HG02798 (cell line): ENCODE results near the gene ANKRD39.
"Not testable (repeated sequence)": the region's sequence is repeated elsewhere in the genome, so short reads cannot be mapped to it uniquely, and the experiment has no call there.

Source experiments
- ATAC-seq: cut with Tn5 transposase; IDR thresholded peaks from one replicate; pipeline ENCODE4 v1.9.1; 2021; ENCODE audit warnings: mild to moderate bottlenecking; ENCODE audit not compliant: unreplicated experiment, poor library complexity

The ANKRD39 gene

DNA sequence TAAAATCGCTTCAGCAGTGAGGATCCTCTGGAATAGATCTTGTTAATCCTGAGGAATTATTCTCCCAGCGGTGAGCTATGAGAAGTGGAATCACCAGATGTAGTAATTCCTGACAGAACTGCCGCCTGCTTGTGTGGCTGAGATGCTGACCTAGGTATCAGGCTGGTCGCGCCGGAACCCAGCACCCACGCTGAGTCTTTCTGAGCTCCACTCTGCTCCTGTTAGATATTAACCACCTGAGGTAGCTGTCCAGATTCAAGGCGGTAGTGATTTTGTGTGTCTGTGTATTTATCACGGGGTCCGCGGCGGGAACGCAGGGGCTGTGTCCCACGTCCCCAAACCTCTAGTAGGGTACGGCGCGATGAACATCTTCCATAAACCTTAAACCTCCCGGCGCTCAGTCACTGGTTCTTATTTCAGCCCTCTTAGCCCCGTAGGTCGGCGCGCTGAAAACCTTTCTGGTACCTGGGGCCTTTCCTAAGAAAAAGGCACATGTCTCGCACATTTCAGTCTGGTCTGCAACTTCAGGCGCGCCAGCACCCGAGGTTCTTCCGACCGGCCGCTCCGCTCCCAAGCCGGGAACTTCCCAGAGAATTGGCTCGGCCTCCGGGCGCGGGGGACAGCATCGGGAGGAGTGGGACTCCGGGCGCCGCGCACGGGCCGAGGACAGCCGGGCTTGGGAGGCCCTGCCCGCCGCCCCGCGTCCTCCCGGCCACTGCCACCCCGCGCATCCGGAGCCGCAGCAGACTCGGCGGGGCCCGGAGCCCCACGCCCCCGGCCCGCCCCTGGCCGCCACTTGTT lies 42.3 kb downstream of the ANKRD39 start:
- no peak for ATAC-seq

DNA sequence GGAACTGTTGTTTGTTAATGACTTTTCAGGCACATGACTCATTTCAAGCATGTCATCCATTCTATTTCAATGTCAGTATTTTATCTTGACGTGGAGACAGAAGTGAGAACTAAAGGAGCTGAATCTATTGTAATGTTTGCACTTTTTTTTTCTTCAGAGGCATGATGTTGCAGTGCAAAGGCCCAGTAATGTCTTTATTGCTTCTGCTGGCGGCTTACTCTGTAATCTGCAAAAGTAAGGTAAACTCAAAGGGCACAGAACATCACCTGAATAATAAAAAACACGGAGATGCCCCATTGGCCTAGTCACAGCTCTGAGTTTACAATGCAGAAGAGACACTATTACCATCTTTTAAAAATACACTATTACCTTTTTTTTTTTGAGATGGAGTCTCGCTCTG lies 44.2 kb downstream of the ANKRD39 start:
- no peak for ATAC-seq

DNA sequence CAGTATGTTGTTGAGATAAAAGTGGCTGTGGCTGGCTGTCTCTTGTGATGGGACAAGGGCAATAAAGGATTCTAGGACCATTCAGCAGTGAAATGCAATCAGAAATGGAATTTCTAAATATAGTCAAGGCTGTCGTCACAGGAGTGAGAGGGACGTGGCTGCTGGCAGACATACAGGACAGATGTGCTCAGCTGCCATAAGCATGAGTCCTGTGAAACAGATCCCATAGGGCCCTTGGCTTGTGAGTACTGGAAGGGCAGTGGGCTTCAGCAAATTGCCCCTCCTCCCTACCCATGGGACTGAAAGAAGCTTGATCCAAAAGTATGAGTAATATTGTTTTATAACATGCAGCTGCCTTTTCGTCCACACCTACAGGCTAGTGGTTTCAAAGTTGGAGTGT lies 45.9 kb downstream of the ANKRD39 start:
- ATAC-seq = no peak

DNA sequence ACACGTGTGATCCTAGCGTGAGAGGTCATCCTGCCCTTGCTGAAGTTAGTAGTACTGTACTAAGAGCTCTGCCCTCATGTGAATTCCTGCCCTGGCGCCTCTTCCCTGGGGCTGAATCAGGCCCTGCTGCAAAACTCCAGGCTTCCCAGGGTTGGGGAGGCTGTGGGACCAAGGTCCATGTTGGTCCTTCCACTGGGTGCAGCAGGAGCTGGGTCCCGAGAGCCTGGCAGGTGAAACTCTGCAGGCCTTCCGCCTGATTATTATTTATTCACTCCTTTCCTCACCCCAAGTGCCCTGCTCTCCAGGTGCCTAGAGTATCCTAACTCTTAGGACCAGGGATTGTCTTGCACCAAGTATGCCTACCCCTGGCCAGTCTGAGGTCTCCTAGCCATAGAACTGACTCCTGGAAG lies 47.0 kb downstream of the ANKRD39 start:
- ATAC-seq = no peak

DNA sequence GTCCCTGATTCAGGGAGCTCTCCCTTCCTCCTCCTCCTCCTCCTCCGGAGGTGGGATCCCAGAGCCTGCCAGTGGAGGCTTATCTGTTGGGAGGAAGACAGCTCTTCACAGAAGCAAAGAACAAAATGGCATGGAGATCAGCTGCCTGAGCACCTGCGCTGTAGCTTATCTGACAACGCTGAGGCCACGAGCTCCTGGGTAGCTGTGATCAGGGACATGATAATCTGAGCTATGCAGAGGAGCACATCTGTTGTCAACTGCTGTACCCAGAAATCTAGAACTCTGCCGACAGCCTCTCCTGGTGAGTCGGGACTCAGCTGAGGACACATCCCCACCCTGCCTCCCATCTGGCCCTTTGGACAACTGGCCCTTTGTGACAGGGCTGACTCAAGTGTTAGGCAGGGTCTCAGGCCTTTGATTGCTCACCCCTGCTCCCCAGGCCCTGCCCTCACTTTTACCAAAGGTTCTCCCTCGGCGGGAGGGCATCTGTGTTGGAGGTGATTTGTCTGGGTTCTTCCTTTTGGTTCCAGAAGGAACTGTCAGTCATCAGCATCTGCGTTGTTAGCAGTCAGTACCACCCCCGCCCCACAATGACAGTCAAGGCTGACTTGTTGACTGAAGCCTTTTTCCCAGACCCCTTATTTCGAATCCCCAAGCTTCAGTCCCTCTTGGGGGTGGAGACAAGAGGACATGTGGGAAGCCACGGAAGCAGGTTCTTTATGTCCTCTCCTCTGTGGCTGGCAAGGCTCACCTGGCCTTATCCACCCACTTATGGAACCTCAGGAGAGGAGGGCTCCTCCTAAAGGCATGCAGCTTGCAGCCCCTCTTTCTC lies 47.6 kb downstream of the ANKRD39 start:
- no peak for ATAC-seq

DNA sequence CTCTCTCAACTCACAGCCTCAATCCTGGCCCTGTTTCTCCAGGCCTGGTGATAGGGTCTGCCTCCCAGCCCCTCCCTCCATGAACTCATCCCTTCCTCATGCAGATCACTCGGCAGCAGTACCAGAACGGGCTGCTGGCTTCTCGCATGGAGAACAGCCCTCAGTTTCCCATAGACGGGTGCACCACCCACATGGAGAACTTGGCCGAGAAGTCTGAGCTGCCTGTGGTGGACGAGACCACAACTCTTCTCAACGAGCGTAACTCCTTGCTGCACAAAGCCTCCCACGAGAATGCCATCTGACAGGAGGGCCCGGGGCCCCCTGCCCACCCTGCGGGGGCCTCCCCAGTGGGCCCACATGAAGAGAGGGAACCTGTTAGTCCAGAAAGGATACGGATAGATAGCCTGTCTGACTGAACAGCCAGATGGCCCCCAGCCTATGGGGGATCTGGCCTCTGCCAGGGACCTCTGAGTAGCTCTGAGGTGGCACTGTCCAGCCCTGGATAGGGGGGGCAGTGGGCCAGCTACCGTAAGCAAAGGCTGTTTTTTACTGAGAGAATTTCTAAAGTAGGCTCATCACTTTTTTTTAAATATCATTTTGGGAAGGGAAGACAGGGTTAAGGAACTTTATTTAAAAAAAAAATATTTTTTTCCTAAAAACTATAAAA lies 48.5 kb downstream of the ANKRD39 start:
- ATAC-seq = no peak

DNA sequence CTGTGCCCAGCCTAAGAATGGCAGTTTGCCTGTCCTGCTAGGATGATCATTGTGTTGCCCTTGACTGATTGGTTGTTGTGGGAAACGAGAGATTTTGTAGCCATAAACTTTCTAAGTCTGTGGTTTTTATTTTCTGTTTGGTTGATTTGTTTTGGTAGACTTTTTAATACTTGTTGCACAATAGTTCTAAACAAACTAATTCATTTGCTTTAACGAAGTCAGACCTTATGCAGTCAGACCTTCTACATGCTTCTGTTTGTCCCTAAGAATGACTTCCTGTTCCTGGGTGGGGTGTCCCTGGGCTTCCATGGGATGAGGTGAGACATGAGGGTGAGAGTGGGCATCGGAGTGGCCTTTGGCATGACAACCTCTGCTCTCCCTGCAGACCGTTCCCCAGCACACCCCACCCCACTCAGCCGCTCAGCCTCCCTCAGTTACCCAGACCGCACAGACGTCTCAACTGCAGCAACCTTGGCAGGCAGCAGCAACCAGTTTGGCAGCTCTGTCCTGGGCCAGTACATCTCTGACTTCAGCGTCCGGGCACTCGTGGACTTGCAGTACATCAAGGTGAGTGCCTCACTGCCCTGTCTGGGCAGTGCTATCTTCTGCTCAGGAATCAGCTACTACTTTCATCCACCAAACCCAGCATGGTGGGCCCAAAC lies 49.5 kb downstream of the ANKRD39 start:
- no peak for ATAC-seq

DNA sequence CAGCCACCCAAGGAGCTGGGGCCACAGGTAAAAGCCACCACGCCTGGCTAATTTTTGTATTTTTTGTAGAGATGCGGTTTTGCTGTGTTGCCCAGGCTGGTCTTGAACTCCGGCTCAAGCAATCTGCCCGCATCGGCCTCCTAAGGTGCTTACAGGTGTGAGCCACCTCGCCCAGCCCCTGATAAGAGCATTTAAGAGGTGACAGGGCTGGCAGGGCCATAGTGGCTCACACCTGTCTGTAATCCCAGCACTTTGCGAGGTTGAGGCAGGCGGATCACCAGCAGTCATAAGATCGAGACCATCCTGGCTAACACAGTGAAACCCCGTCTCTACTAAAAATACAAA lies 50.7 kb downstream of the ANKRD39 start:
- no peak for ATAC-seq

DNA sequence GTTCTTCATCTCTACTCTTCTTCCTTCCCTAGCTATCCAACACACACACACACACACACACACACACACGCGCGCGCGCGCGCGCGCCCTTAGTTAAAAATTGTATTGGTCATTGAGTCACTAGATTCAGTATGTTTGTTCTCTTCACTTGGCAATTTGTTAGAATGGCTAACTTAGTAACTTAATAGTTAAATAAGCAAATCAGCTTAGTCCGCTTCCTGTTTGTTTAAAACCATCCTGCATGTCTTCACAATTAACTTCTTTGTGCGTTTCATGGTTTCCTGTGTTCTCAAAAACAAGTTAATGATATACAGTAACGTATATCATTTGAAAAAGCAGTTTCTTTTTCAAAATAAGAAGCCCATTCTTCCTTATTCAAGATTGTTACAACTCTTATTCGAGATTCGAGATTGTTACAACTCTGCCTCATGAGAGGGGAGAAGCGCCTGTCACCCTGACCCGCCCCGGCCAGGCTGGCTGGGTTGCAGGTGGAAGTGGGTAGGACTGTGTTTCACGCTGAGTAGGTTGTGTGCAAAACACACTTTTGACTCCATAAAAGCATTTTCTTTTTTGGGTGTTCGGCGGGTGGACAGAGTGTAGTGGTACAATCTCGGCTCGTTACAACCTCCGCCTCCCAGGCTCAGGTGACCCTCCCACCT lies 51.2 kb downstream of the ANKRD39 start:
- ATAC-seq = peak; percentile 56

DNA sequence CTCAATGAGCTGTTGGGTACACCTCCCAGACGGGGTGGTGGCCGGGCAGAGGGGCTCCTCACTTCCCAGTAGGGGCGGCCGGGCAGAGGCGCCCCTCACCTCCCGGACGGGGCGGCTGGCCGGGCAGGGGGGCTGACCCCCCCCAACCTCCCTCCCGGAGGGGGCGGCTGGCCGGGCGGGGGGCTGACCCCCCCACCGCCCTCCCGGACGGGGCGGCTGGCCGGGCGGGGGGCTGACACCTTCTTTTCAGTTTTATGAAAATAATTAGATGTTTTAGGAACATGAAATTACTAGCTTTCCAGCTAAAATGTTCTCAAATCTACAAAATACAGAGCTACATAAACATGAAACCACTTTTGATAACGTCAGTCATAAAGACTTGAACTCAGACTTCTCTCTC lies 51.9 kb downstream of the ANKRD39 start:
- ATAC-seq = not testable (repeated sequence)

DNA sequence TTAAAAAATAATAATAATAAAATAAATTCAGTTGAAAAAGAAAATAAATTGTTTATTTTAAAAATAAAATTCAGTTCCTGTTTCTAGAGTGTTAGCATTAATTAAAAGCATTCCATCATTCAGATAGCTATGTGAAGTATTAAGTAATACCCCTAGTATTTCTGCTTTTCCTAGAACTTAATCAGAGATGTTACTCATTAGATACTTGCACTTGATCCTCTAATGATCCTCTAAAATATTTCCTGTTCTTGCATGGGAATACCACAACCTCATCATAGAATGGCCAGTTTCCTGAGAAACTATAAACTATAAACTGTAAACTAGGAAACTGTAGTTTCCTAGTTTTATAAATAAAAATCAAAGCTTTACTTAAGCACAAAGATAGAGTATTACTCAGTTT lies 52.8 kb downstream of the ANKRD39 start:
- no peak for ATAC-seq

DNA sequence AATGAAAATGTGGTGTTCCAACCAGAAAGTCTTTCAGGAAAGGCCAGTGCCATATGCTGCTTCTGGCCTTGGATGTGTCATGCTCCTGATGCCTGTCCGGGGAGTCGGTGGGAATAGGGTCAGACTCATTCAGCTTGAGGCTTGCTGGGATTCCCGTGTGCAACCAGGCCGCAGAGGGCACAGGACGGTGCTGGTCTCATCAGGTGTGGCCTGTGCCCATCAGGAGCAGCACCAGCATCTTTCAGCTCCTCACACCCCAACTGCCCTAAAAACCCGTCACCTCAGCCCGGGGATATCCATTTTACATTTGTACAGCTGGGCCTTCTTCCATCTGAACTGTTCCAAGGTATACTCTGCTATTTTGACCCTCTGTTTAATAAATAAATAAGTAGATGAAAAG lies 55.1 kb downstream of the ANKRD39 start:
- no peak for ATAC-seq

DNA sequence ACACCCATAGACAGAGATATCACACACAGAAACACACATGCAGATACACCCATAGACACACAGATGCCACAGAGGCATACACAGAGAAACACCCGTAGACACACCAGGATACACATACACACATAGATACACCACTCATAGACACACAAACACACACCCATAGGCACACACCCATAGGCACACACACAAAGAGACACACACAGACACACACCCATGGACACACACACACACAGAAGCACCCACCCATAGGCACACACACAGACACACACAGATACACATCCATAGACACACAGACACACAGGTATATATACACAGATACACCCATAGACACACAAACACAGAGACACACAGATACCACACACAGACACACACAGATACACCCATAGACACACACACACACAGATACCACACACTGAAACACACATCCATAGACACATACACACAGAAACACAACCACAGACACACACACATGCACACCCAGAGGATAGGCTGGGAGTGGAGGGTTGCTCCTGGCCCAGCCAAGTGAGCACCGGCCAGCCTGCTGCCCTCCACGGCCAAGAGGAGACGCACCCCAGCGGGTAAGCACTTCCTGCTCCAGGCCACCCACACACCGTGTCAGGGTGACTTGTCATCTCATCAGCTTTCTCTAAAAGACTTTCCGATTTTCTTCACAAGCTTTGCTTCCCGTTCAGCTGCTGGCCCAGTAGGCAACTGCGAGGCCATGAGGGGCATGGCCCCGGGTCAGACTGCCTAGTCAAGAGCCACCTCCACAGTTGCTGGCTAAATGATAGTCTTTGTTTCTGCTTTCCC lies 55.8 kb downstream of the ANKRD39 start:
- no peak for ATAC-seq

DNA sequence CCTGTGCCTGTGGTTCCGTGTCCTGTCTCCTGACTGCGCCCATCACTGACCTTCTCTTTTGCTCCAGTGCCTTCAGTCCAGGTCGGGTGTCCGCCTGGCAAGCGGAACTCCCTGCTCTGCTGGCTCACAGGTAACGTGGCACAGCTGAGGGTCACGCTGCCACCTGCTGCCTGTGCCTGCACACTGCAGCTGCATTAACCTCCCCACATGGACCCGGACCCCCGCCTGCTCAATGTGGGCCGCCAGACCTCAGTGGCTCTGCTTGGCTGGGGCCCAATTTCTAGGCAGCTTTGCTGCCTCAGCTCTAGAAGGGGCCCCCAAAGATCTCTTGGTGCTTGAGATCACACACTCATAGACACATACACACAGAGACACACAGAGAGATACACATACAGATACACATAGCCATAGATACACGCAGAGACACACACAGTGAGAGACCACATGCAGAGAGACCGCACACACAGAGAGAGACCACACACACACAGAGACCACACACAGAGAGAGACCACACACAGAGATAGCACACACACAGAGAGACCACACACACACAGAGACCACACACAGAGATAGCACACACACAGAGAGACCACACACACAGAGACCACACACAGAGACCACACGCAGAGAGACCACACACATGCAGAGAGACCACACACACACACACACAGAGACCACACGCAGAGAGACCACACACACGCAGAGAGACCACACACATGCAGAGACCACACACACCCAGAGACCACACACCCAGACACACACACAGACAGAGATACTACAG lies 56.6 kb downstream of the ANKRD39 start:
- peak; percentile 79 for ATAC-seq

DNA sequence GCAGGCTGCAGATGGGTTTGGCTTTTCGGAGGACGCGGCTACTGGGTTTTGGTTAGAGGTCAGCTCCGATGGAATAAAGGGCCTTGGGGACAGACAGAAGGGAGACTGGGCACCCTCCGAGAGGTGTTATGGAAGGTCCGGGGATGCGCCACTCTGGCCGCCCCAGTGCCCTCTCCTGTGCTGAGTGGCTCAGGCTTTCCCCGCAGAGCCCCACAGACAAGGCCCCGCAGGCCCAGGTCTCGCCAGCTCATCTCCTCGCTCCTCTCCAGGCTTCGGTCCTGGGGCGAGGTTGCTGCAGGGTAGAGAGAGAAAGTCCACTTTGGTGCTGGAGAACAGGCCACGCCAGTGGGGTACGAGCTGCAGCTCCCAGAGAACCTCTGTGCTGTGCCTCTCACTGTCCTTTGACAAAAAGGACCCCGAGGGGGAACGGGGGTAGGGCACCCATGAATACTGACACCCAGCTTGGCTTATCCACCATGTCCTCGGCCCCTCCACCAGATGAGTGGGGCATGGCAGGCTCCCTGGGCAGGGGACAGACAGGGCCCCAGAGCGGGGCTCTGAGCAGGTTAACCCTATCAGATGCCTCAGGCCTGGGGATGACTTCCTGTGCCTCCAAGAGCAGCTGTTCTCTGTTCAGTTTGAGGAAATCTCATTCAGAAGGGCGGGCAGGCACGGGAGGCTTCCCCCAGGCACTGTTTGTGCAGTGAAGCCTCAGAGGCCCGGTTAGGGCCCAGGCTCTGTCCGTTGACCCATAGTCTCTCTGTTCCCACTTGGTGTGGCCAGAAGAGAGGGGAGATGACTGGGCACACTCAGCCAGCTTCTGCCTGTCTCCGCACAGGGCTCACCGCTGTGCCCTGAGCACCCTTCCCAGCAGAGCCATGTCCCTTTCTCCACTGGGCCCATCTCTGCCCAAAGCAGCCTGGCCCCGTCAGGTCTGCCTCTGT lies 57.5 kb downstream of the ANKRD39 start:
- ATAC-seq = peak; percentile 34

DNA sequence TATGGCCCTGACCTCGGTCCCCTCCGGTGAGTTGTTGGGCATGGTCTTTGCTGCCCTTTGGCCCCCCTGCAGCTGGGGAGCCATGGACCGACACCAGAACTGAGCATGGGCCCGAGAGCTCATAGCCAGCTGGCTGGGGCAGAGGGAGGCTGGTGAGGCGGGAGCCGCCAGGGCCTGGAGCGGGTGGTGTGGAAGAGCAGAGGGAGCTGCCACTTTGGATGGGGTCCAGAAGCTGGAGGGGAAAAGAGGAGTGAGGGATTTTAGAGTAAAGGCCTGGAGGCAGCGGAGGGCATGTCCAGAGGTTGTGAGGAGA lies 58.2 kb downstream of the ANKRD39 start:
- ATAC-seq = no peak

DNA sequence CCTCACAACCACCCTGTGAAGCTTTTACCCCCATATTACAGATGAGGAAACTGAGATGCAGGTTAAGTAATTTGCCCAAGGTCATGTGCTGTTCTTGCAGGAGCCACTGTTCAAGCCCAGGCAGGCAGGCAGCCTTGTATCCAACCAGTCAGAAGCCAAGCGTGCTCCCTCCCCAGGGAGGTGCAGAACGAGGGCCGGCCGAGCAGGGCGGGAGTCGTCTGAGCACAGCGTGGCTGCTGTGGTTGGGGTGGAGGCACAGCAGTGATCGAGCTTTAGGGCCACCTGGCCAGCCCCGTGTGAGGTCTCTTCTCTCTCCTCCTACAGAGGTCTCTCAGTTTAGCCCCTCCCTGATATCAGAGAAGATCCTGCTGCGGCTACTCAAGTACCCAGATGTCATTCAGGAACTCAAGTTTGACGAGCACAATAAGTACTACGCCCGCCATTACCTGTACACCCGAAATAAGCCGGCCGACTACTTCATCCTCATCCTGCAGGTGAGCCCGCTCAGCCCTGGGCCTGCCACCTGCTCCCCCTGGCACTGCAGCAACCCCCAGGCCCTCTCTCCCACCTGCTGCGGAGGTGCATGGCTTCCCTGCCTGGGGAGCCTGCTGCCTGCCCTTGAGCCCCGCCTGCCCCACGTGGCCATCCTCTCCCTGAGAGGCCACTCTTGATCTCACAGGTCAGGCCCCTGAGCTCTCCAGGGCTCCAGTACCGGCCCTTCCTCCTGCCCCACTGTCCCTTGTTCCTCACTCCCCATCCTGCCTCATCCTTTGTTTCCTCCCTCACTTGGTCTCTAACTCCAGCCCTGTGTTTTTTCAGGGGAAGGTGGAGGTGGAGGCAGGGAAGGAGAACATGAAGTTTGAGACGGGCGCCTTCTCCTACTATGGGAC lies 58.8 kb downstream of the ANKRD39 start:
- no peak for ATAC-seq
